ENCODE data around the gene MRPL48.
"Not testable (repeated sequence)": the region's sequence is repeated elsewhere in the genome, so short reads cannot be mapped to it uniquely, and the experiment has no call there.

Gene MRPL48

GRCh38 chr11:73779084-73779902 is 8.4 kb upstream of the MRPL48 start:
- peak; percentile 92 for DNase-seq (ENCODE audit: low read depth, low spot score)
- Histone ChIP-seq H3K27me3 (ENCODE audit: control insufficient read depth, insufficient read depth, low read length) (no peaks in the 10 kb centered on the region), H3K4me3 (ENCODE audit: low read length) (peak overlapping the region; percentile 46; the same call in 1 of the 2 replicates), H3K27ac (ENCODE audit: low read length) (no peak overlapping the region), H3K9me3 (ENCODE audit: control insufficient read depth, insufficient read depth, low read length) (no peaks in the 10 kb centered on the region), H3K36me3 (ENCODE audit: control insufficient read depth, insufficient read depth, low read length) (no peaks in the 10 kb centered on the region), H3K4me1 (ENCODE audit: control insufficient read depth, insufficient read depth, low read length) (no peaks in the 10 kb centered on the region)
- WGBS (ENCODE audit: insufficient coverage, insufficient read length): no CpG with 5 or more reads among the region's 30 CpGs

- Histone ChIP-seq H3K4me1 (ENCODE audit: control insufficient read depth, insufficient read depth, low read length) (no peaks in the 10 kb centered on the region), H3K4me3 (ENCODE audit: low read length) (no peak overlapping the region)
- no CpG with 5 or more reads among the region's 6 CpGs for WGBS (ENCODE audit: insufficient coverage, insufficient read length)
Observed at GRCh38 chr11:73781303-73781702, 6.4 kb upstream of the MRPL48 start.

GRCh38 chr11:73783483-73784020 is 4.1 kb upstream of the MRPL48 start:
- Histone ChIP-seq H3K27me3 (ENCODE audit: control insufficient read depth, insufficient read depth, low read length) (no peaks in the 10 kb centered on the region), H3K4me1 (ENCODE audit: control insufficient read depth, insufficient read depth, low read length) (no peaks in the 10 kb centered on the region), H3K9me3 (ENCODE audit: control insufficient read depth, insufficient read depth, low read length) (no peaks in the 10 kb centered on the region), H3K36me3 (ENCODE audit: control insufficient read depth, insufficient read depth, low read length) (no peaks in the 10 kb centered on the region), H3K27ac (ENCODE audit: low read length) (no peak overlapping the region), H3K4me3 (ENCODE audit: low read length) (no peak overlapping the region)
- WGBS (ENCODE audit: insufficient coverage, insufficient read length): no CpG with 5 or more reads among the region's 5 CpGs
- no peak for DNase-seq (ENCODE audit: low read depth, low spot score)

More at GRCh38 chr11:73781303-73781702, 6.4 kb upstream of the MRPL48 start:
- Histone ChIP-seq H3K9me3 (ENCODE audit: control insufficient read depth, insufficient read depth, low read length) (no peaks in the 10 kb centered on the region), H3K36me3 (ENCODE audit: control insufficient read depth, insufficient read depth, low read length) (no peaks in the 10 kb centered on the region), H3K27ac (ENCODE audit: low read length) (no peak overlapping the region), H3K27me3 (ENCODE audit: control insufficient read depth, insufficient read depth, low read length) (no peaks in the 10 kb centered on the region)
- no peak for DNase-seq (ENCODE audit: low read depth, low spot score)

- no peak for DNase-seq (ENCODE audit: low read depth, low spot score)
- H3K27ac ChIP-seq (ENCODE audit: low read length): no peak overlapping the region
- H3K9me3 ChIP-seq (ENCODE audit: control insufficient read depth, insufficient read depth, low read length): no peaks in the 10 kb centered on the region
- no peaks in the 10 kb centered on the region for H3K4me1 ChIP-seq (ENCODE audit: control insufficient read depth, insufficient read depth, low read length)
- H3K27me3 ChIP-seq (ENCODE audit: control insufficient read depth, insufficient read depth, low read length): no peaks in the 10 kb centered on the region
- H3K4me3 ChIP-seq (ENCODE audit: low read length): no peak overlapping the region
- H3K36me3 ChIP-seq (ENCODE audit: control insufficient read depth, insufficient read depth, low read length): no peaks in the 10 kb centered on the region
- no CpG with 5 or more reads among the region's 6 CpGs for WGBS (ENCODE audit: insufficient coverage, insufficient read length)
Observed at GRCh38 chr11:73784080-73784634, 3.5 kb upstream of the MRPL48 start.

GRCh38 chr11:73784734-73785133 is 2.9 kb upstream of the MRPL48 start:
- Histone ChIP-seq H3K4me1 (ENCODE audit: control insufficient read depth, insufficient read depth, low read length) (no peaks in the 10 kb centered on the region), H3K9me3 (ENCODE audit: control insufficient read depth, insufficient read depth, low read length) (no peaks in the 10 kb centered on the region), H3K27ac (ENCODE audit: low read length) (no peak overlapping the region), H3K27me3 (ENCODE audit: control insufficient read depth, insufficient read depth, low read length) (no peaks in the 10 kb centered on the region), H3K4me3 (ENCODE audit: low read length) (no peak overlapping the region), H3K36me3 (ENCODE audit: control insufficient read depth, insufficient read depth, low read length) (no peaks in the 10 kb centered on the region)
- WGBS (ENCODE audit: insufficient coverage, insufficient read length): 100% methylated on average over 1 of the region's 1 CpG
- DNase-seq (ENCODE audit: low read depth, low spot score): no peak

- not testable (repeated sequence) for H3K36me3 ChIP-seq (ENCODE audit: control insufficient read depth, insufficient read depth, low read length); H3K27me3 ChIP-seq (ENCODE audit: control insufficient read depth, insufficient read depth, low read length); H3K4me3 ChIP-seq (ENCODE audit: low read length); H3K9me3 ChIP-seq (ENCODE audit: control insufficient read depth, insufficient read depth, low read length); H3K4me1 ChIP-seq (ENCODE audit: control insufficient read depth, insufficient read depth, low read length); DNase-seq (ENCODE audit: low read depth, low spot score); H3K27ac ChIP-seq (ENCODE audit: low read length)
Observed at GRCh38 chr11:73785467-73785866, 2.2 kb upstream of the MRPL48 start.

- Histone ChIP-seq H3K36me3 (ENCODE audit: control insufficient read depth, insufficient read depth, low read length) (no peaks in the 10 kb centered on the region), H3K27ac (ENCODE audit: low read length) (no peak overlapping the region), H3K9me3 (ENCODE audit: control insufficient read depth, insufficient read depth, low read length) (no peaks in the 10 kb centered on the region), H3K4me3 (ENCODE audit: low read length) (peak overlapping the region; percentile 98; the same call in 1 of the 2 replicates), H3K4me1 (ENCODE audit: control insufficient read depth, insufficient read depth, low read length) (no peaks in the 10 kb centered on the region), H3K27me3 (ENCODE audit: control insufficient read depth, insufficient read depth, low read length) (no peaks in the 10 kb centered on the region)
- no peak for DNase-seq (ENCODE audit: low read depth, low spot score)
- WGBS (ENCODE audit: insufficient coverage, insufficient read length): no CpG with 5 or more reads among the region's 17 CpGs
Observed at GRCh38 chr11:73787051-73787642, 527 bp upstream of the MRPL48 start.

GRCh38 chr11:73789279-73789670 is 1.6 kb downstream of the MRPL48 start:
- no peaks in the 10 kb centered on the region for H3K9me3 ChIP-seq (ENCODE audit: control insufficient read depth, insufficient read depth, low read length)
- no CpG with 5 or more reads among the region's 5 CpGs for WGBS (ENCODE audit: insufficient coverage, insufficient read length)
- no peaks in the 10 kb centered on the region for H3K4me1 ChIP-seq (ENCODE audit: control insufficient read depth, insufficient read depth, low read length)
- no peaks in the 10 kb centered on the region for H3K27me3 ChIP-seq (ENCODE audit: control insufficient read depth, insufficient read depth, low read length)
- no peak overlapping the region for H3K27ac ChIP-seq (ENCODE audit: low read length)
- DNase-seq (ENCODE audit: low read depth, low spot score): no peak
- no peak overlapping the region for H3K4me3 ChIP-seq (ENCODE audit: low read length)
- no peaks in the 10 kb centered on the region for H3K36me3 ChIP-seq (ENCODE audit: control insufficient read depth, insufficient read depth, low read length)

- Histone ChIP-seq H3K27me3 (ENCODE audit: control insufficient read depth, insufficient read depth, low read length) (no peaks in the 10 kb centered on the region), H3K36me3 (ENCODE audit: control insufficient read depth, insufficient read depth, low read length) (peaks cover 3% of the 10 kb centered on the region; the same call in 1 of the 2 replicates), H3K27ac (ENCODE audit: low read length) (no peak overlapping the region), H3K4me3 (ENCODE audit: low read length) (no peak overlapping the region), H3K4me1 (ENCODE audit: control insufficient read depth, insufficient read depth, low read length) (no peaks in the 10 kb centered on the region), H3K9me3 (ENCODE audit: control insufficient read depth, insufficient read depth, low read length) (no peaks in the 10 kb centered on the region)
- DNase-seq (ENCODE audit: low read depth, low spot score): no peak
Observed at GRCh38 chr11:73792584-73792983, 4.9 kb downstream of the MRPL48 start.

- no peak for DNase-seq (ENCODE audit: low read depth, low spot score)
- WGBS (ENCODE audit: insufficient coverage, insufficient read length): no CpG with 5 or more reads among the region's 19 CpGs
- H3K4me1 ChIP-seq (ENCODE audit: control insufficient read depth, insufficient read depth, low read length): no peaks in the 10 kb centered on the region
Observed at GRCh38 chr11:73795925-73796632, 8.4 kb downstream of the MRPL48 start.

More at GRCh38 chr11:73795925-73796632, 8.4 kb downstream of the MRPL48 start:
- H3K27me3 ChIP-seq (ENCODE audit: control insufficient read depth, insufficient read depth, low read length): no peaks in the 10 kb centered on the region
- no peak overlapping the region for H3K27ac ChIP-seq (ENCODE audit: low read length)
- H3K36me3 ChIP-seq (ENCODE audit: control insufficient read depth, insufficient read depth, low read length): peaks cover 3% of the 10 kb centered on the region; the same call in 1 of the 2 replicates
- no peaks in the 10 kb centered on the region for H3K9me3 ChIP-seq (ENCODE audit: control insufficient read depth, insufficient read depth, low read length)
- H3K4me3 ChIP-seq (ENCODE audit: low read length): no peak overlapping the region

All from iPS DF 6.9 (cell line).